Adrenal gland (tissue), 12 donors: ENCODE data around the gene GSTK1. TPM values are rescaled to one million over a fixed set of nuclear protein-coding genes. Genes with fewer than 3 reads are reported as not detected.
A peak's percentile ranks its signal among the peaks of the same experiment; 100 is the strongest.

ENCODE experiments used
- DNase-seq, 7 donors: peaks; one replicate each; pipeline ENCODE4 v3.0.0-alpha.2; 2019 to 2020
- H3K27ac ChIP-seq, 5 donors: fragments of 200-600 bp; sonication (generic) in 4 of 5; 1 replicate in 3 of 5; 2 replicates in 2 of 5; pipeline versions ENCODE4 v1.5.1 to v1.8.0; 2016 to 2020; ENCODE audit warnings: mild to moderate bottlenecking in 1 of 5
- H3K27me3 ChIP-seq: fragments of 200-600 bp; 2 replicates; pipeline ENCODE4 v1.8.0; 2021
- H3K36me3 ChIP-seq, 2 donors: fragments of 200-600 bp; replicated peaks in 1 of 2; 1 replicate in 1 of 2; 2 replicates in 1 of 2; pipeline versions ENCODE4 v1.5.1 to v1.8.0; 2018 to 2022
- H3K4me1 ChIP-seq, 2 donors: fragments of 200-600 bp; replicated peaks in 1 of 2; 1 replicate in 1 of 2; 2 replicates in 1 of 2; pipeline versions ENCODE4 v1.5.1 to v1.8.0; 2018 to 2021
- H3K4me3 ChIP-seq, 4 donors: fragments of 200-600 bp; sonication (generic) in 3 of 4; one replicate each; pipeline ENCODE4 v1.5.1; 2016 to 2018
- H3K9me3 ChIP-seq, 3 donors: fragments of 200-600 bp; sonication (generic) in 1 of 3; replicated peaks in 1 of 3; 1 replicate in 2 of 3; 2 replicates in 1 of 3; pipeline versions ENCODE4 v1.5.1 to v1.8.0; 2016 to 2021
- POLR2A ChIP-seq, 2 donors: fragments of 450-650 bp; IDR thresholded peaks; one replicate each; pipeline ENCODE4 v1.6.1; 2017; ENCODE audit warnings: antibody characterized with exemption in 2 of 2, mild to moderate bottlenecking in 2 of 2, moderate library complexity in 1 of 2
- WGBS, 4 donors: extraction: QIAGEN DNeasy Blood & Tissue Kit in 2 of 4; methylation state at CpG; one replicate each; pipeline versions ENCODE4 v1.1.5 to v1.1.7; 2013 to 2017; 5-methylcytosine and 5-hydroxymethylcytosine counted together
- intact Hi-C, 2 donors: fragments of 100-400 bp; cut with DNase I; formaldehyde crosslinking; loops; one replicate each; pipeline versions ENCODE4 v1.14.1 to v1.15.0; 2022 to 2023
- polyA plus RNA-seq, 3 donors: library from polyadenylated mRNA; stranded (reverse); fragments of 200-250 nt in 2 of 3; fragments of 350-450 nt in 1 of 3; fragmentation: Illumina TruSeq in 1 of 3; extraction: RNeasy Lipid Tissue Mini Kit (QIAGEN cat#74804) in 1 of 3; gene quantifications; one replicate each; pipeline ENCODE4 v1.2.3, GENCODE V29; 2013 to 2014
- total RNA-seq, 9 donors: library from RNA; depleted of rRNA in 4 of 9; stranded (reverse); fragments of >200 nt in 4 of 9; fragments of 120-200 nt in 1 of 9; fragmentation: NEBNext Ultra II Directional in 1 of 9; extraction: Animal tissue kit (Norgen Biotek cat#: 25700) in 1 of 9; gene quantifications; one replicate each; pipeline versions ENCODE4 v1.1.0 to v1.2.4, GENCODE V29; 2013 to 2023
- TF ChIP-seq, protein P1 (sequence below), 6 experiments: fragments of 450-650 bp in 4 of 6; fragments of 200-600 bp in 2 of 6; sonication (generic) in 1 of 6; IDR thresholded peaks; 1 replicate in 5 of 6; 2 replicates in 1 of 6; pipeline versions ENCODE4 v1.5.1 to v1.8.0; 2016 to 2021; ENCODE audit warnings: antibody characterized with exemption in 6 of 6, mild to moderate bottlenecking in 2 of 6, moderate library complexity in 1 of 6
- donor health status: healthy with polysubstance abuse.
- donor health status: Bipolar disorder and iron deficiency.
- donor health status: DM: yes; HTN: yes; CAD: no.
- donor health status: DM: no; HTN: no; CAD: no.
- donor health status: DM: no; HTN: no; CAD: no.
- donor health status: DM: yes; HTN: yes; CAD: no.

Gene GSTK1
- total and polyA plus RNA-seq, 12 donors: 155 to 333 (median 220) TPM

DNA sequence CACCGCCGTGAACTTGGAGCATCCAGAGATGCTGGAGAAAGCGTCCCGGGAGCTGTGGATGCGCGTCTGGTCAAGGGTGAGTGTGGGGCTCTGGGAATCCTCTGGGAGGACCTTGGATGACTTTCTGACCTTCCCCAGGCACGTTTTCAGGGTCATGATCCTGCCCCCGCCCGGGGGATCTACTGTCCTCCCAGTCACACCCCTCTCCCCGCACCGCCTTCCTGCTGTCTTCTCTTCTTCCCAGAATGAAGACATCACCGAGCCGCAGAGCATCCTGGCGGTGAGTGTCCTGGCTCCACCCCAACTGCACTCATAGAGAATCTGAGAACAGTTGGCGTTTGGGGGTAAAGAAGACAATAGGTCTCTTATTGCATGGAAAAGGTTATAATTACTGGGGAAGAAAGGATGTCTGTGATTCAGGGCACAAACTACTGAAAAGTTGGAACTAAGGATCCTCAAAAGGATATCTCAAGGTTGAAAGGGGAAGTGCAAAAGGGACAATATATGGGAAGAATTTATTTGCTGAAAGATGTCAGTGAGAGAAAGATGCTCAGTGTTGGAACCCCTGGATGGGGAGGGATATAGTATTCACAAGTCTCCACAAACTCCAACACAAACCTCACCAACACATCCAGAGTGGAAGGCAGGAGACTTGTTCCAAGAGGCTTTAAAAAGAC lies 1.9 kb downstream of the GSTK1 start:
- no peak for TF ChIP-seq POLR2A (IDR thresholded peaks at IDR 0.05)
- TF ChIP-seq, protein P1, sequence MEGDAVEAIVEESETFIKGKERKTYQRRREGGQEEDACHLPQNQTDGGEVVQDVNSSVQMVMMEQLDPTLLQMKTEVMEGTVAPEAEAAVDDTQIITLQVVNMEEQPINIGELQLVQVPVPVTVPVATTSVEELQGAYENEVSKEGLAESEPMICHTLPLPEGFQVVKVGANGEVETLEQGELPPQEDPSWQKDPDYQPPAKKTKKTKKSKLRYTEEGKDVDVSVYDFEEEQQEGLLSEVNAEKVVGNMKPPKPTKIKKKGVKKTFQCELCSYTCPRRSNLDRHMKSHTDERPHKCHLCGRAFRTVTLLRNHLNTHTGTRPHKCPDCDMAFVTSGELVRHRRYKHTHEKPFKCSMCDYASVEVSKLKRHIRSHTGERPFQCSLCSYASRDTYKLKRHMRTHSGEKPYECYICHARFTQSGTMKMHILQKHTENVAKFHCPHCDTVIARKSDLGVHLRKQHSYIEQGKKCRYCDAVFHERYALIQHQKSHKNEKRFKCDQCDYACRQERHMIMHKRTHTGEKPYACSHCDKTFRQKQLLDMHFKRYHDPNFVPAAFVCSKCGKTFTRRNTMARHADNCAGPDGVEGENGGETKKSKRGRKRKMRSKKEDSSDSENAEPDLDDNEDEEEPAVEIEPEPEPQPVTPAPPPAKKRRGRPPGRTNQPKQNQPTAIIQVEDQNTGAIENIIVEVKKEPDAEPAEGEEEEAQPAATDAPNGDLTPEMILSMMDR (IDR thresholded peaks at IDR 0.05): no peak
- WGBS, 4 donors: 42 to 52% (median 47%) methylated on average over 12 to 15 of the region's 15 CpGs
- Histone ChIP-seq H3K27ac (peak overlapping the region in 1 of 5 donors; percentile 20), H3K27me3 (no peaks in the 10 kb centered on the region), H3K4me3 (peak overlapping the region in 1 of 4 donors; percentile 83), H3K36me3 (peaks cover 0 to 35% of the 10 kb centered on the region in 2 donors), H3K4me1 (peaks cover 13 to 24% of the 10 kb centered on the region in 2 donors), H3K9me3 (no peaks in the 10 kb centered on the region)
- no peak for DNase-seq
- intact Hi-C loops: no loop called here

DNA sequence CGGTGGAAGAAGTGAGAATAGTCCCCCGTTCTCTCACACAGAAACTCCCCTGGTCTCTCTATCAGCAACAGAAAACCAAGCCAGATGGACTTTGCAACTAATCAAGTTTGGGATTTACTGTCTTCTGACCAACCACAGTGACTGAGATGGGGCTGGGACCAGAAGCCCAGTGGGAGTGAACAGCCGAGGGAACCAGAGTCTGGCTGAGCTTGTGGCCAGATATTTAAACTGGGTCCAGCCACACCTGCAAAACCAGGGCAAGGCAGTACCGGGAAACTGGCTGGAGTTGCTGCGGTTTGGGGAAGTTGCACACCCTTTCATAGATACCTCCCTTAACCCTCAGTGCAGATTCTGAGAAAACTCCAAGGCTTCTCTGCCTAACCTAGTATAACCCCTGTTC lies 6.0 kb downstream of the GSTK1 start:
- Histone ChIP-seq H3K36me3 (peaks cover 0 to 35% of the 10 kb centered on the region in 2 donors), H3K27me3 (no peaks in the 10 kb centered on the region), H3K9me3 (no peaks in the 10 kb centered on the region), H3K4me1 (peaks cover 10 to 19% of the 10 kb centered on the region in 2 donors), H3K4me3 (no peak overlapping the region), H3K27ac (no peak overlapping the region)
- no peak for TF ChIP-seq POLR2A (IDR thresholded peaks at IDR 0.05)
- TF ChIP-seq, protein P1 (IDR thresholded peaks at IDR 0.05): no peak
- no peak for DNase-seq
- WGBS, 4 donors: 71 to 83% (median 78%) methylated on average over 4 to 5 of the region's 5 CpGs
- intact Hi-C loops: no loop called here

DNA sequence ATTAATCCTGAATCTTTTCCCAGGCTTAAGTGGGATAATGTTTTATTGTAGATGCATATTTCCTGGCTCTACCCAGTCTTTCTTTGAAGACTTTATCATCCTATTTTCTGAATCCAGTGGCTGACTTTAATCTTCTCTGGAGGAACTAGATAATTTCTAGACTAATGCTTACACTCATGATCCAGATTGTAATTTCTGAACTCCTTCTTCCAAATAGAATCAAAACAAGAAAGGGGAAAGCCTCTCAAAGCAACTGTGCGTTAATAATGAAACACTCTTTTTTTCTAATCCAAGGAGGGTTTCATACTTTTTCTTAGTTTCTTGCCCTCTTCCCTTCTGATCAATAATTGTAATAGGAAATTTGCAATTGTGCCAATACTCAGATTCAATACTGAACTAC lies 8.0 kb downstream of the GSTK1 start:
- H3K4me3 ChIP-seq: no peak overlapping the region
- DNase-seq: no peak
- 91 to 95% (median 93%) methylated on average over 1 of the region's 1 CpG for WGBS, 4 donors
- no peaks in the 10 kb centered on the region for H3K27me3 ChIP-seq
- intact Hi-C loops: no loop called here
- H3K36me3 ChIP-seq: peaks cover 0 to 35% of the 10 kb centered on the region in 2 donors
- no peaks in the 10 kb centered on the region for H3K9me3 ChIP-seq
- no peak overlapping the region for H3K27ac ChIP-seq
- no peaks in the 10 kb centered on the region for H3K4me1 ChIP-seq
- no peak for TF ChIP-seq POLR2A (IDR thresholded peaks at IDR 0.05)
- TF ChIP-seq, protein P1 (IDR thresholded peaks at IDR 0.05): no peak

DNA sequence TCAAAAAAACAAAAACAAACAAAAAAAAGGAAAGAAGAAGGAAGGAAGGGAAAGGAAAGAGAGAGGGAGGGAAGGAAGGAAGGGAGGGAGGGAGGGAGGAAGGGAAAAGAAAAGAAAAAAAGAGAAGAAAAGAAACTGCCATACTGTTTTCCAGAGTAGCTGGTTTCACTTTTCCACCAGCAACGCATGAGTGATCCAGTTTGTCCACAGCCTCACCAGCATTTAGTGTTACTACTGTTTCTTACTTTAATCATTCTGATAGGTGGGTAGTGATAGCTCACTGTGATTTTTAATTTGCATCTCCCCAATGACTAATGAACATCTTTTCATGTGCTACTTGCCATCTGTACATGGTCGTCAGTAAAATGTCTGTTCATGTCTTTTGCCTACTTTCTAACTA lies 9.6 kb downstream of the GSTK1 start:
- Histone ChIP-seq H3K4me3 (no peak overlapping the region), H3K36me3 (peaks cover 0 to 23% of the 10 kb centered on the region in 2 donors), H3K27ac (no peak overlapping the region), H3K9me3 (no peaks in the 10 kb centered on the region), H3K27me3 (no peaks in the 10 kb centered on the region), H3K4me1 (no peaks in the 10 kb centered on the region)
- no peak for TF ChIP-seq POLR2A (IDR thresholded peaks at IDR 0.05)
- TF ChIP-seq, protein P1 (IDR thresholded peaks at IDR 0.05): no peak
- DNase-seq: no peak
- 86 to 95% (median 91%) methylated on average over 2 of the region's 2 CpGs for WGBS, 4 donors
- intact Hi-C loops: no loop called here
